CD4-positive, alpha-beta T cell treated with Interleukin-21 for 1 hour (primary cell): ENCODE results near the gene MLLT6.

Source experiments
- DNase-seq: peaks from one replicate; pipeline ENCODE4 v3.0.0-alpha.2; 2020

Gene MLLT6

GRCh38 chr17:38704606-38705522 is at the start of gene MLLT6:
TSS of gene MLLT6 (plus strand) at chr17:38705273. CDS start at chr17:38705633, 360 bp downstream.
- DNase-seq = peak; percentile 88

GRCh38 chr17:38656959-38657823 is 47.9 kb upstream of the MLLT6 start:
- DNase-seq = no peak

GRCh38 chr17:38657824-38658740 is 47.0 kb upstream of the MLLT6 start:
- no peak for DNase-seq

GRCh38 chr17:38658741-38659345 is 46.2 kb upstream of the MLLT6 start:
- DNase-seq = no peak

GRCh38 chr17:38659415-38659814 is 45.7 kb upstream of the MLLT6 start:
- DNase-seq = no peak

GRCh38 chr17:38660097-38661025 is 44.7 kb upstream of the MLLT6 start:
- no peak for DNase-seq

- peak; percentile 31 for DNase-seq
These were observed 41.8 kb upstream of the MLLT6 start for GRCh38 chr17:38663125-38663751.

- no peak for DNase-seq
These were observed 41.0 kb upstream of the MLLT6 start for GRCh38 chr17:38663964-38664644.

- peak; percentile 65 for DNase-seq
These were observed 37.8 kb upstream of the MLLT6 start for GRCh38 chr17:38667099-38667786.

- no peak for DNase-seq
These were observed 37.3 kb upstream of the MLLT6 start for GRCh38 chr17:38667787-38668122.

GRCh38 chr17:38669520-38669919 is 35.6 kb upstream of the MLLT6 start:
- DNase-seq = no peak

- no peak for DNase-seq
These were observed 32.9 kb upstream of the MLLT6 start for GRCh38 chr17:38671939-38672720.

- no peak for DNase-seq
These were observed 32.0 kb upstream of the MLLT6 start for GRCh38 chr17:38672788-38673706.

GRCh38 chr17:38673707-38674013 is 31.4 kb upstream of the MLLT6 start:
- no peak for DNase-seq

GRCh38 chr17:38674014-38674748 is 30.9 kb upstream of the MLLT6 start:
- DNase-seq = peak; percentile 13

GRCh38 chr17:38674749-38675615 is 30.1 kb upstream of the MLLT6 start, which contains the start of gene EPOP:
TSS of gene EPOP (minus strand) at chr17:38674957. CDS start at chr17:38674495, 462 bp downstream.
- peak; percentile 88 for DNase-seq
